ENCODE measurements around the gene MXRA7.
"Not testable (repeated sequence)": the region's sequence is repeated elsewhere in the genome, so short reads cannot be mapped to it uniquely, and the experiment has no call there.

MXRA7 gene

GRCh38 chr17:76735006-76735405 lies 24.2 kb upstream of the MXRA7 start:
- DNase-seq, result peak; percentile 31

- DNase-seq, result no peak
These were observed 23.5 kb upstream of the MXRA7 start for GRCh38 chr17:76734080-76734840.

- DNase-seq, result no peak
These were observed 22.8 kb upstream of the MXRA7 start for GRCh38 chr17:76733618-76733957.

GRCh38 chr17:76732734-76733617 lies 22.2 kb upstream of the MXRA7 start:
- DNase-seq, result no peak

- DNase-seq, result not testable (repeated sequence)
These were observed 21.3 kb upstream of the MXRA7 start for GRCh38 chr17:76731800-76732733.

GRCh38 chr17:76727745-76728456 lies 17.1 kb upstream of the MXRA7 start:
- DNase-seq, result no peak

GRCh38 chr17:76726776-76727718 lies 16.3 kb upstream of the MXRA7 start, which contains the start of gene METTL23:
METTL23 (plus strand) TSS chr17:76726839; CDS start chr17:76729711, 2,872 bp downstream.
- DNase-seq, result no peak

GRCh38 chr17:76726231-76726775 lies 15.5 kb upstream of the MXRA7 start, which contains the start of gene JMJD6:
JMJD6 (minus strand) TSS chr17:76726606; CDS start chr17:76726475, 131 bp downstream.
- DNase-seq, result peak; percentile 96

- no peak for DNase-seq
These were observed 14.9 kb upstream of the MXRA7 start for GRCh38 chr17:76725580-76726230.

- no peak for DNase-seq
These were observed 13.0 kb upstream of the MXRA7 start for GRCh38 chr17:76723812-76724211.

GRCh38 chr17:76722977-76723376 lies 12.2 kb upstream of the MXRA7 start:
- not testable (repeated sequence) for DNase-seq

GRCh38 chr17:76722279-76722678 lies 11.5 kb upstream of the MXRA7 start:
- DNase-seq, result no peak

GRCh38 chr17:76721463-76721862 lies 10.7 kb upstream of the MXRA7 start:
- no peak for DNase-seq

GRCh38 chr17:76720941-76721340 lies 10.2 kb upstream of the MXRA7 start:
- no peak for DNase-seq

- no peak for DNase-seq
These were observed 9.4 kb upstream of the MXRA7 start for GRCh38 chr17:76720211-76720610.

- DNase-seq, result no peak
These were observed 7.8 kb upstream of the MXRA7 start for GRCh38 chr17:76718516-76718915.

GRCh38 chr17:76716839-76717215 lies 6.1 kb upstream of the MXRA7 start:
- no peak for DNase-seq

GRCh38 chr17:76716146-76716838 lies 5.5 kb upstream of the MXRA7 start:
- no peak for DNase-seq

- no peak for DNase-seq
These were observed 4.7 kb upstream of the MXRA7 start for GRCh38 chr17:76715496-76715830.
